Hematopoietic multipotent progenitor cell treated with erythropoietin and hydrocortisone succinate and interleukin-3 and kit ligand, for 4 days (in vitro differentiated cells): ENCODE results near the gene MRPL2.

ENCODE experiments used
- DNase-seq: peaks from one replicate; pipeline ENCODE4 v3.0.0-alpha.2; 2015

Gene MRPL2

GRCh38 chr6:43016943-43017334 lies 42.3 kb downstream of the MRPL2 start:
- peak; percentile 19 for DNase-seq

- DNase-seq, result no peak
Measured at GRCh38 chr6:43016176-43016942, 42.9 kb downstream of the MRPL2 start.

GRCh38 chr6:43014434-43014909 lies 44.8 kb downstream of the MRPL2 start:
- DNase-seq, result peak; percentile 38

GRCh38 chr6:43013843-43014433 lies 45.3 kb downstream of the MRPL2 start, which contains the start of the genes KLHDC3 and MEA1:
KLHDC3 (plus strand) TSS chr6:43014249; CDS start chr6:43017193, 2,944 bp downstream.
MEA1 (minus strand) TSS chr6:43013946; CDS start chr6:43013813, 133 bp downstream.
- peak; percentile 100 for DNase-seq

GRCh38 chr6:43013097-43013842 lies 46.0 kb downstream of the MRPL2 start:
- DNase-seq, result peak; percentile 95

GRCh38 chr6:43012364-43012763 lies 46.9 kb downstream of the MRPL2 start:
- no peak for DNase-seq

- no peak for DNase-seq
Measured at GRCh38 chr6:43011207-43011606, 48.0 kb downstream of the MRPL2 start.

GRCh38 chr6:43009124-43009523 lies 50.1 kb downstream of the MRPL2 start:
- DNase-seq, result peak; percentile 81

GRCh38 chr6:43007126-43007525 lies 52.1 kb downstream of the MRPL2 start:
- no peak for DNase-seq

- DNase-seq, result no peak
Measured at GRCh38 chr6:43006251-43006650, 53.0 kb downstream of the MRPL2 start.

- no peak for DNase-seq
Measured at GRCh38 chr6:43005844-43006243, 53.4 kb downstream of the MRPL2 start.
